WTC11 (cell line): ENCODE measurements around the gene USP28. TPM values are rescaled to one million over a fixed set of nuclear protein-coding genes. Genes with fewer than 3 reads are reported as not detected.

Source experiments
- ATAC-seq: fragments of 200-7000 bp; cut with Tn5 transposase; 2 replicates; pipeline ENCODE4 v1.10.0; 2021; ENCODE audit warnings: mild to moderate bottlenecking, moderate library complexity
- CTCF ChIA-PET: fragments of 300-600 bp; sonication (Branson Sonifier 250); formaldehyde crosslinking; loops from one replicate; lab custom pipeline; 2021; ENCODE audit warnings: antibody characterized with exemption; lab: Charles Lee
- POLR2A ChIA-PET: fragments of 350-600 bp; sonication (Branson Sonifier 250); formaldehyde crosslinking; loops from one replicate; lab custom pipeline; 2021; ENCODE audit warnings: antibody characterized with exemption; lab: Charles Lee
- DNase-seq: peaks from one replicate; pipeline ENCODE4 v3.0.0; 2021; ENCODE audit warnings: low spot score
- H3K27ac Mint-ChIP-seq: 2 replicates; pipeline ENCODE4 v1.8.0; 2021; ENCODE audit warnings: mixed read lengths
- H3K27me3 Mint-ChIP-seq: 2 replicates; pipeline ENCODE4 v1.8.0; 2021; ENCODE audit warnings: low read depth, mild to moderate bottlenecking, moderate library complexity, mixed read lengths
- H3K36me3 Mint-ChIP-seq: 2 replicates; pipeline ENCODE4 v1.8.0; 2021; ENCODE audit warnings: mixed read lengths
- H3K4me1 Mint-ChIP-seq: 2 replicates; pipeline ENCODE4 v1.8.0; 2022; ENCODE audit warnings: mixed read lengths
- H3K4me3 Mint-ChIP-seq: 2 replicates; pipeline ENCODE4 v1.8.0; 2021; ENCODE audit warnings: mild to moderate bottlenecking, moderate library complexity, mixed read lengths
- H3K9me3 Mint-ChIP-seq: 2 replicates; pipeline ENCODE4 v1.8.0; 2021; ENCODE audit warnings: mixed read lengths
- CBFB ChIP-seq: sonication (generic); formaldehyde crosslinking; IDR thresholded peaks from 2 replicates; pipeline ENCODE4 v1.8.1; 2022; ENCODE audit warnings: mild to moderate bottlenecking, low read depth, missing genetic modification reagents
- CREB1 ChIP-seq: sonication (generic); formaldehyde crosslinking; IDR thresholded peaks from 2 replicates; pipeline ENCODE4 v1.8.0; 2023; ENCODE audit warnings: mild to moderate bottlenecking, missing genetic modification reagents
- E2F1 ChIP-seq: sonication (generic); formaldehyde crosslinking; IDR thresholded peaks from 2 replicates; pipeline ENCODE4 v1.8.0; 2022; ENCODE audit warnings: mild to moderate bottlenecking, missing genetic modification reagents
- ERG ChIP-seq: fragments of 250-450 bp; sonication (Bioruptor Pico); IDR thresholded peaks from 2 replicates; pipeline ENCODE4 v1.8.0; 2021; ENCODE audit warnings: mild to moderate bottlenecking
- ESRRA ChIP-seq: sonication (generic); formaldehyde crosslinking; IDR thresholded peaks from 2 replicates; pipeline ENCODE4 v1.8.1; 2022; ENCODE audit warnings: mild to moderate bottlenecking, missing genetic modification reagents, borderline replicate concordance
- FOXP4 ChIP-seq: sonication (generic); formaldehyde crosslinking; IDR thresholded peaks from 2 replicates; pipeline ENCODE4 v1.8.0; 2022; ENCODE audit warnings: mild to moderate bottlenecking, missing genetic modification reagents
- HMGA2 ChIP-seq: fragments of 250-450 bp; sonication (Bioruptor Pico); IDR thresholded peaks from 2 replicates; pipeline ENCODE4 v1.4.0; 2021; ENCODE audit warnings: mild to moderate bottlenecking, moderate library complexity
- KAT7 ChIP-seq: sonication (generic); formaldehyde crosslinking; IDR thresholded peaks from 2 replicates; pipeline ENCODE4 v1.8.1; 2023; ENCODE audit warnings: missing genetic modification reagents, mild to moderate bottlenecking, borderline replicate concordance
- NR1H2 ChIP-seq: sonication (generic); formaldehyde crosslinking; IDR thresholded peaks from 2 replicates; pipeline ENCODE4 v1.9.0; 2021; ENCODE audit warnings: mild to moderate bottlenecking, moderate library complexity, missing genetic modification reagents
- OVOL2 ChIP-seq: fragments of 250-450 bp; sonication (Bioruptor Pico); IDR thresholded peaks from 2 replicates; pipeline ENCODE4 v1.9.0; 2021; ENCODE audit warnings: mild to moderate bottlenecking, borderline replicate concordance
- PRDM15 ChIP-seq: sonication (generic); formaldehyde crosslinking; IDR thresholded peaks from 2 replicates; pipeline ENCODE4 v1.8.0; 2022; ENCODE audit warnings: missing genetic modification reagents
- RORB ChIP-seq: fragments of 250-450 bp; sonication (Bioruptor Pico); IDR thresholded peaks from 2 replicates; pipeline ENCODE4 v1.9.0; 2021; ENCODE audit warnings: mild to moderate bottlenecking
- SMAD3 ChIP-seq: sonication (generic); formaldehyde crosslinking; IDR thresholded peaks from 2 replicates; pipeline ENCODE4 v1.8.0; 2022; ENCODE audit warnings: missing genetic modification reagents, mild to moderate bottlenecking, borderline replicate concordance
- SOX15 ChIP-seq: fragments of 250-450 bp; sonication (Bioruptor Pico); IDR thresholded peaks from 2 replicates; pipeline ENCODE4 v1.9.0; 2021; ENCODE audit warnings: mild to moderate bottlenecking
- STAT6 ChIP-seq: sonication (generic); formaldehyde crosslinking; conservative IDR thresholded peaks from 2 replicates; pipeline ENCODE4 v1.8.1; 2023; ENCODE audit warnings: mild to moderate bottlenecking, low read depth, missing genetic modification reagents, moderate library complexity
- TEAD1 ChIP-seq: sonication (generic); formaldehyde crosslinking; IDR thresholded peaks from 2 replicates; pipeline ENCODE4 v1.8.0; 2022; ENCODE audit warnings: mild to moderate bottlenecking, missing genetic modification reagents
- ZNF317 ChIP-seq: sonication (generic); formaldehyde crosslinking; IDR thresholded peaks from 2 replicates; pipeline ENCODE4 v1.8.1; 2023; ENCODE audit warnings: low read depth, mild to moderate bottlenecking, moderate library complexity, missing genetic modification reagents, borderline replicate concordance
- total RNA-seq: library from RNA; stranded (reverse); gene quantifications from 3 replicates; pipeline ENCODE4 v1.2.3, GENCODE V29; 2021
- TF ChIP-seq, protein P1 (sequence below): sonication (generic); formaldehyde crosslinking; IDR thresholded peaks from 2 replicates; pipeline ENCODE4 v1.8.1; 2022; ENCODE audit warnings: low read depth, missing genetic modification reagents, borderline replicate concordance
- TF ChIP-seq, protein P2 (sequence below): fragments of 200-600 bp; IDR thresholded peaks from 2 replicates; pipeline ENCODE4 v1.8.0; 2022; ENCODE audit warnings: antibody characterized with exemption
- TF ChIP-seq, protein P3 (sequence below): sonication (generic); formaldehyde crosslinking; IDR thresholded peaks from 2 replicates; pipeline ENCODE4 v1.8.1; 2022; ENCODE audit warnings: mild to moderate bottlenecking, moderate library complexity, missing genetic modification reagents

Gene USP28
- total RNA-seq, 1 experiment from 2014 or later = 129 TPM

DNA sequence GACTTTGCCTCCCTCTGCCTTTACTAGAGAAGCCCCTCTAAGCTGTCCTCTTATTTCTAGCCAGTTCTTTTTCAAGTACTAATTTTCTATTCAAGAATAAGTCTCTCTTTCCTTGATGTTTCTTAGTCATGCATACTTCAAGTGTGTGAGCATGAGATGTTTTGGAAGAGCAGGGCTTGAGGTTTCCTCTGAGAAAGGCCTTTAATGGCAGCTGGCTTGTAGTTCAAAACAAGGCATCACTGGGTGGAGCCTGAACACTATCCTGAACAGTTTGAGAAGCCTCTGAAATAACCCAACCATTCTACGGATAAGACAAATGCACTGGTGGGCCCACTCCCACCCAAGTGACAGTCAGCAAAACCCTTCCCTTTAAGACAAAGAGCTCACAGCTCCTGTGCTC lies 58.2 kb downstream of the USP28 start:
- Mint-ChIP-seq H3K4me3 (no peak overlapping the region), H3K27me3 (no peaks in the 10 kb centered on the region), H3K4me1 (peaks cover 11% of the 10 kb centered on the region), H3K36me3 (peaks cover 75% of the 10 kb centered on the region), H3K27ac (peak overlapping the region; percentile 51; the same call in 1 of the 2 replicates), H3K9me3 (no peaks in the 10 kb centered on the region)
- TF ChIP-seq PRDM15 (no peak), OVOL2 (CRISPR knock-in tag) (no peak), CREB1 (no peak), FOXP4 (CRISPR knock-in tag) (no peak), CBFB (CRISPR knock-in tag) (no peak), E2F1 (CRISPR knock-in tag) (no peak), NR1H2 (CRISPR knock-in tag) (no peak), SMAD3 (CRISPR knock-in tag) (no peak), SOX15 (CRISPR knock-in tag) (no peak), ESRRA (CRISPR knock-in tag) (no peak), ERG (no peak), KAT7 (CRISPR knock-in tag) (no peak), RORB (CRISPR knock-in tag) (no peak), ZNF317 (no peak), TEAD1 (CRISPR knock-in tag) (no peak), STAT6 (CRISPR knock-in tag) (no peak), HMGA2 (CRISPR knock-in tag) (no peak)
- TF ChIP-seq, protein P1, sequence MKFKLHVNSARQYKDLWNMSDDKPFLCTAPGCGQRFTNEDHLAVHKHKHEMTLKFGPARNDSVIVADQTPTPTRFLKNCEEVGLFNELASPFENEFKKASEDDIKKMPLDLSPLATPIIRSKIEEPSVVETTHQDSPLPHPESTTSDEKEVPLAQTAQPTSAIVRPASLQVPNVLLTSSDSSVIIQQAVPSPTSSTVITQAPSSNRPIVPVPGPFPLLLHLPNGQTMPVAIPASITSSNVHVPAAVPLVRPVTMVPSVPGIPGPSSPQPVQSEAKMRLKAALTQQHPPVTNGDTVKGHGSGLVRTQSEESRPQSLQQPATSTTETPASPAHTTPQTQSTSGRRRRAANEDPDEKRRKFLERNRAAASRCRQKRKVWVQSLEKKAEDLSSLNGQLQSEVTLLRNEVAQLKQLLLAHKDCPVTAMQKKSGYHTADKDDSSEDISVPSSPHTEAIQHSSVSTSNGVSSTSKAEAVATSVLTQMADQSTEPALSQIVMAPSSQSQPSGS (CRISPR knock-in tag) = no peak
- TF ChIP-seq, protein P2, sequence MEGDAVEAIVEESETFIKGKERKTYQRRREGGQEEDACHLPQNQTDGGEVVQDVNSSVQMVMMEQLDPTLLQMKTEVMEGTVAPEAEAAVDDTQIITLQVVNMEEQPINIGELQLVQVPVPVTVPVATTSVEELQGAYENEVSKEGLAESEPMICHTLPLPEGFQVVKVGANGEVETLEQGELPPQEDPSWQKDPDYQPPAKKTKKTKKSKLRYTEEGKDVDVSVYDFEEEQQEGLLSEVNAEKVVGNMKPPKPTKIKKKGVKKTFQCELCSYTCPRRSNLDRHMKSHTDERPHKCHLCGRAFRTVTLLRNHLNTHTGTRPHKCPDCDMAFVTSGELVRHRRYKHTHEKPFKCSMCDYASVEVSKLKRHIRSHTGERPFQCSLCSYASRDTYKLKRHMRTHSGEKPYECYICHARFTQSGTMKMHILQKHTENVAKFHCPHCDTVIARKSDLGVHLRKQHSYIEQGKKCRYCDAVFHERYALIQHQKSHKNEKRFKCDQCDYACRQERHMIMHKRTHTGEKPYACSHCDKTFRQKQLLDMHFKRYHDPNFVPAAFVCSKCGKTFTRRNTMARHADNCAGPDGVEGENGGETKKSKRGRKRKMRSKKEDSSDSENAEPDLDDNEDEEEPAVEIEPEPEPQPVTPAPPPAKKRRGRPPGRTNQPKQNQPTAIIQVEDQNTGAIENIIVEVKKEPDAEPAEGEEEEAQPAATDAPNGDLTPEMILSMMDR = no peak
- TF ChIP-seq, protein P3, sequence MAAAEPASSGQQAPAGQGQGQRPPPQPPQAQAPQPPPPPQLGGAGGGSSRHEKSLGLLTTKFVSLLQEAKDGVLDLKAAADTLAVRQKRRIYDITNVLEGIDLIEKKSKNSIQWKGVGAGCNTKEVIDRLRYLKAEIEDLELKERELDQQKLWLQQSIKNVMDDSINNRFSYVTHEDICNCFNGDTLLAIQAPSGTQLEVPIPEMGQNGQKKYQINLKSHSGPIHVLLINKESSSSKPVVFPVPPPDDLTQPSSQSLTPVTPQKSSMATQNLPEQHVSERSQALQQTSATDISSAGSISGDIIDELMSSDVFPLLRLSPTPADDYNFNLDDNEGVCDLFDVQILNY (CRISPR knock-in tag) = no peak
- CTCF ChIA-PET = interaction anchor here (1.7 kb wide), 1 partner anchor 11 kb away, joined by 5 read pairs; no protein-coding TSS in a partner anchor
- POLR2A ChIA-PET = no interaction called here
- DNase-seq (no peak), ATAC-seq (no peak)
